Activated CD4-positive, alpha-beta T cell treated with anti-CD3 and anti-CD28 coated beads for 24 hours (primary cell): ENCODE data around the gene GPA33.
"Not testable (repeated sequence)": the region's sequence is repeated elsewhere in the genome, so short reads cannot be mapped to it uniquely, and the experiment has no call there.

ENCODE experiments used
- DNase-seq, 2 donors: peaks; one replicate each; pipeline ENCODE4 v3.0.0-alpha.2; 2020; ENCODE audit warnings: low read depth in 2 of 2

Gene GPA33

GRCh38 chr1:167057241-167057688 is 32.9 kb downstream of the GPA33 start:
- no peak for DNase-seq

- no peak for DNase-seq
These were observed 33.5 kb downstream of the GPA33 start for GRCh38 chr1:167056529-167057231.

- no peak for DNase-seq
These were observed 35.1 kb downstream of the GPA33 start for GRCh38 chr1:167054946-167055630.

GRCh38 chr1:167054531-167054930 is 35.6 kb downstream of the GPA33 start:
- no peak for DNase-seq

GRCh38 chr1:167052389-167052788 is 37.8 kb downstream of the GPA33 start:
- no peak for DNase-seq

DNA sequence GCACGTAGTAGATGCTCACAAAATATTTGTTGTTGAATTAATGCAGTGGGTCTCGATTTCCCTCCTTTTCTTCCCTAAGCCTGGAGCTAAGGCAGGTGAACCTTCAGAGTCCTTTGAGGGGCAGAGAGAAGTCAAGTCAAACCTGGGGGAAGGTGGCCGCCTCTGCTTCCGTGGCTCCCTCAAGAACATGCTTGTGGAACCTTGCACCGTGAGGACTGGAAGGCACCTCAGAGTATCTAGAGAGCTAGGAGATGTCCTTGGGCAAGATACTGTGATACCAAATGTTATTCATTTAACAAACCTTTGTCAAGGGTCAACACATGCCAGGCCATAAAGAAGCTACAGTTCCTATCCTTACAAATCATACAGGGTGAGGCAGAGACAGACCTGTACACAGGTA is 38.3 kb downstream of the GPA33 start:
- no peak for DNase-seq

- DNase-seq, result peak; percentile 37 to 57
These were observed 46.3 kb downstream of the GPA33 start for GRCh38 chr1:167043752-167044488.

DNA sequence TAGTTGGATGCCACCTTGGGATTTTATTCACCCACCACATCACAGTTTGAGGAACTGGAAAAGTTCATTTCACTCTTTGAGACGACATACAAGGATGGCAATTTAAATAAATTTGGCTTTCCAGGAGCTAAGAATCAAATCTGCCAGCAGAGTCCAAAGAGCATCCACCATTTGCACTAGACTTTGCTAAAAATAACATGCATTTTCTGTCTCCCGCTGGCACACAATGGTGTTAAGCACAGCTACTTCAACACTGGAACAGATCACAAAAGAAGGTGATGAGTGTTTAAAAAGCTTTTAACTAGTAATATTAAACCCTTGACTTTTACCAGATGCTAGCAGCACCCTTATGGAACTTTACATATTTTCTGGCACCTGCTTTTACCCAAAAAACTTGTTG is 56.5 kb downstream of the GPA33 start:
- no peak for DNase-seq

DNA sequence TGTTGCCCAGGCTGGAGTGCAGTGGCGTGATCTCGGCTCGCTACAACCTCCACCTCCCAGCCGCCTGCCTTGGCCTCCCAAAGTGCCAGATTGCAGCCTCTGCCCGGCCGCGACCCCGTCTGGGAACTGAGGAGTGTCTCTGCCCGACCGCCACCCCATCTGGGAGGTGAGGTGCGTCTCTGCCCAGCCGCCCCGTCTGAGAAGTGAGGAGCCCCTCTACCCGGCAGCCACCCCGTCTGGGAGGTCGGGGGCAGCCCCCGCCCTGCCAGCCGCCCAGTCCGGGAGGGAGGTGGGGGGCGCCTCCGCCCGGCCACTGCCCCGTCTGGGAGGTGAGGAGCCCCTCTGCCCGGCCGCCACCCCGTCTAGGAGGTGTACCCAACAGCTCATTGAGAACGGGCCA is 60.6 kb downstream of the GPA33 start:
- DNase-seq, result not testable (repeated sequence)

GRCh38 chr1:167022384-167022783 is 67.8 kb downstream of the GPA33 start:
- no peak for DNase-seq

DNA sequence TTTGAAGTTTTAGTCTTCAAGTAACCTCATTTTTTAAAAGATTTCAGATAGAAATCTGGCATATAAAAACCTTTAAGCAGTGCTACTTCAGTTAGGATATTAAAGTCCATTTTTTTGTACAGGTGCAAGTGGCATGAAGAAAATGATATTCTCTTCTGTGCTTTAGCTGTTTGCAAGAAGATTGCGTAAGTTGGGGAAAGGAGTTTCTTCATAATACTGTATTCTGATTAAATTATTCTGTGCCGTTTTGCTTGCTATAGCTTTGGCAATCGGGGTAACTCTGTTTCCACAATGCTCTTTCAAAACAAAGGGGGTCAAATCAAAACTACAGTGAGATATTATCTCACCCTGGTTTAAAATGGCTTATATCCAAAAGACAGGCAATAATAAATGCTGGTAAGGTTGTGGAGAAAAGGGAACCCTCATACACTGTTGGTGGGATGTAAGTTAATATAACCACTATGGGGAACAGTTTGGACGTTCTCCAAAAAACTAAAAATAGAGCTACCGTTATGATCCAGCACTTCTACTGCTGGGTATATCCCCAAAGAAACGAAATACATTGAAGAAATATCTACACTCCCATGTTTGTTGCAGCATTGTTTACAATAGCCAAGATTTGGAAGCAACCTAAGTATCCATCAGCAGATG is 74.0 kb downstream of the GPA33 start:
- DNase-seq, result no peak

DNA sequence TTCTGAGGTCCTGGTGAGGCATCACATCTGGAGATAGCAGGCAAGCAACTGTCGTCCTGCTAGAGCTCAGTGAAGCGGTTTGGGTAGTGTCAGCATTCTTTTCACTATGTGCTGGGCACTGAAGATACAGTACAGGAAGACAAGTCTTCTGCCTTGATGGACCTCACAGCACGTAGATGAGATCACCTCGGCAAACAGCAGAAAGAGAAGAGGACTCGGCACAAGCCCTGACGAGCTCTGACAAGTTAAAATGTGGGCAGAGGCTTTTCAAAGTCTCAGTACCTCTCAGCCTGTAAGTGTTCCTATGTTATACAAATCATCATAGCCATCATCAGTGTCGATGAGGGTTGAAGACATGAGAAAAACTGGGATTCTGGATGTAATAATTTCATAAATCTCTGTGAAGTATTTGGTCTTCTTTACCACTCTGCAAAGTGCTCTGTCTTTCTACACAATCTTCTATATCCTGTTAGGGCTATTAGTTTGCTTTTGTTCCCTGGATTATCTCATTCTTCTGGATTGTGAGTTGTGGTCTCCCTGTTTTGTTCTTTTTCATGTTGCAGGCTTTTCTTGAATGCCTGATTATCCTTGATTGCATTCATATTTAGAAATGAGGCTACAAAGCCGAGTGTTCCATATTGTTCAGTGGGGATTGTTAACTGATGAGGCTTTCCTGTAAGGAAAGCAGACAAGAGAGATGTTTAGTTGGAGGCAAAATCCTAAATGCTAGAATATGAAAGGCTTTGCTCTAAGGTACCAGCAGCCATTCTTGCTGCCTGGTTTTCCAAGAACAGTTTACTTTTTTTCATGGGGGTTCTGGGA is 76.9 kb downstream of the GPA33 start:
- DNase-seq, result no peak

- DNase-seq, result no peak
These were observed 77.6 kb downstream of the GPA33 start for GRCh38 chr1:167012570-167012969.

DNA sequence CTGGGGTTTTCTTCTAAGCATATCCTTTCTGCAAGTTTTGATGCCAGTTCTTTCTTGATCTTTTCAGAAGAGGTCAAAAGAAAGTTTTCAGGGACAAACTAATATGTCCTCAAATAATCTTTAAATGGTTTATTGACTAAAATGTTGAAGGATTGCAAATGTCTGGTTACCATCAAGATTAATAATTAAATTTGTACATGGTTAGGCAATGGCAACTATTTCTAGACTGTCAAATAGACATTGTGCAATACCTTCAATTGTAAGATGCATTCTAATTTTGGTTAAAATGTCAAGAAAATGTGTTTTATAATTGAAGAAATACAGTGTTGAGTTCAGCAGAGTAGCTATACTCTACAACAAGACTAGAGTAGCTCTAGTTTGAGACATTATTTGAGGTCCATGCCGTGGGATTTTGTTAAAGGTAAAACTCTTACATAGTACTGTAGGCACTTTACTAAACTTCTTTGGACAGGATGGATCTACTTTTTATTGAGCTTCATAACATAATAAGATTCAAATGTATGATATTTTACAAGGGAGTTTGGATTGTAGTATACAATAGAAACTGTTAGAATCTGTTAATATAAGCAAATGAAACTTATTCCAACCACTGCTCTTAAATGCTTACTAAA is 78.5 kb downstream of the GPA33 start:
- DNase-seq, result no peak

DNA sequence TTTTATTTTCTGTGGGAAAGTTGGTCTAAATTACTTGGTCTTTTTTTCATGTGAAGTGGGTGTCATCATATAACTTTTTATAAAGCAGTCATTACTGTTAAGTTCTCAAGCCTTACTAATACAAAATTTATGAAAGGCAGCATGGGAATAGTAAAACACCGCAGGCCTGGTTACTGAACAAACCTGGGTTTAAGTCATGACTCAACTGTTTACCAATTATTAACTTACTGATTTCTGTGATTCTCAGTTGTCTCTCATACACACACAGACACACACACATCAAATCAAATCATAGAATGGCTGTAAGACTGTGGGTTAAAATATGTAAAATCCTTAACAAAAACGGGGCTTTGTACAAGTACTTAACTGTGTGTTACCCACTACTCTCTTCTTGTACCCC is 86.5 kb downstream of the GPA33 start:
- DNase-seq, result no peak
